Keratinocyte (primary cell): ENCODE measurements around the gene PHKA2. TPM values are rescaled to one million over a fixed set of nuclear protein-coding genes. Genes with fewer than 3 reads are reported as not detected.

Experiments used
- DNase-seq: peaks from one replicate; pipeline ENCODE4 v3.0.0-alpha.2; 2011; ENCODE audit warnings: low read depth, missing footprints, low spot score
- FAIRE-seq: peaks from 2 replicates; lab custom pipeline; 2011; peaks lifted over from hg19 to GRCh38; lab: Jason Lieb, UNC
- H2AFZ ChIP-seq: 2 replicates; pipeline ENCODE4 v1.6.0; 2012; ENCODE audit warnings: low read length, control low read depth, inconsistent platforms; ENCODE audit not compliant: control insufficient read depth
- H3K27ac ChIP-seq: 2 replicates; pipeline ENCODE4 v1.5.1; 2011; ENCODE audit warnings: low read length; ENCODE audit not compliant: control insufficient read depth, insufficient read depth
- H3K27me3 ChIP-seq: 3 replicates; pipeline ENCODE4 v1.6.0; 2011; ENCODE audit warnings: low read length; ENCODE audit not compliant: control insufficient read depth, insufficient read depth; ENCODE audit errors: extremely low read depth
- H3K36me3 ChIP-seq, 2 experiments: 2 replicates in 1 of 2; 3 replicates in 1 of 2; pipeline ENCODE4 v1.5.1; 2011; ENCODE audit warnings: low read length in 2 of 2, mild to moderate bottlenecking in 1 of 2; ENCODE audit not compliant: control insufficient read depth in 2 of 2, insufficient read depth in 2 of 2; ENCODE audit errors: extremely low read depth in 1 of 2
- H3K4me1 ChIP-seq: 3 replicates; pipeline ENCODE4 v1.5.1; 2011; ENCODE audit warnings: low read length; ENCODE audit not compliant: control insufficient read depth, insufficient read depth; ENCODE audit errors: extremely low read depth
- H3K4me2 ChIP-seq: 3 replicates; pipeline ENCODE4 v1.6.0; 2011; ENCODE audit warnings: low read depth, low read length; ENCODE audit not compliant: control insufficient read depth, insufficient read depth; ENCODE audit errors: extremely low read depth
- H3K4me3 ChIP-seq, 3 experiments: fragments of 200-600 bp in 1 of 3; sonication (generic) in 1 of 3; 2 replicates in 2 of 3; 3 replicates in 1 of 3; pipeline ENCODE4 v1.5.1; 2011 to 2016; ENCODE audit warnings: low read length in 3 of 3, mild to moderate bottlenecking in 3 of 3, control low read depth in 2 of 3, inconsistent platforms in 1 of 3, low read depth in 1 of 3, mixed read lengths in 1 of 3, mixed run types in 1 of 3, moderate library complexity in 1 of 3; ENCODE audit not compliant: control insufficient read depth in 2 of 3, insufficient read depth in 2 of 3; ENCODE audit errors: extremely low read depth in 1 of 3
- H3K79me2 ChIP-seq: 2 replicates; pipeline ENCODE4 v1.6.0; 2012; ENCODE audit warnings: low read length; ENCODE audit not compliant: control insufficient read depth, insufficient read depth
- H3K9ac ChIP-seq: 3 replicates; pipeline ENCODE4 v1.6.0; 2011; ENCODE audit warnings: low read length; ENCODE audit not compliant: control insufficient read depth, insufficient read depth; ENCODE audit errors: extremely low read depth
- H3K9me1 ChIP-seq: 3 replicates; pipeline ENCODE4 v1.6.0; 2011; ENCODE audit warnings: low read length; ENCODE audit not compliant: control insufficient read depth, insufficient read depth; ENCODE audit errors: extremely low read depth
- H3K9me3 ChIP-seq: 2 replicates; pipeline ENCODE4 v1.5.1; 2012; ENCODE audit warnings: low read depth, low read length; ENCODE audit not compliant: control insufficient read depth
- H4K20me1 ChIP-seq: 3 replicates; pipeline ENCODE4 v1.6.0; 2011; ENCODE audit warnings: low read length; ENCODE audit not compliant: control insufficient read depth, insufficient read depth; ENCODE audit errors: extremely low read depth
- CTCF ChIP-seq, 3 experiments: IDR thresholded peaks in 1 of 3; conservative IDR thresholded peaks in 1 of 3; optimal IDR thresholded peaks in 1 of 3; 2 replicates in 2 of 3; 3 replicates in 1 of 3; pipeline versions ENCODE3 to v1.5.1; 2011; ENCODE audit warnings: low read length in 3 of 3, mild to moderate bottlenecking in 3 of 3, moderate library complexity in 2 of 3, control low read depth in 1 of 3, inconsistent platforms in 1 of 3; ENCODE audit not compliant: insufficient read depth in 2 of 3; ENCODE audit errors: extremely low read depth in 1 of 3
- EZH2 ChIP-seq: IDR thresholded peaks from one replicate; pipeline ENCODE4 v1.6.1; 2012; ENCODE audit warnings: inconsistent platforms, mild to moderate bottlenecking, low read length, moderate library complexity
- dilution Hi-C: fragments of 300-500 bp; cut with MboI; formaldehyde crosslinking; loops from one replicate; pipeline ENCODE4 v1.7.0; 2020; ENCODE audit warnings: low sequenced_read_pairs; ENCODE audit not compliant: extremely low pct_ligation_motif_present
- polyA plus RNA-seq, 5 experiments: library from polyadenylated mRNA; depleted of rRNA in 3 of 5; stranded (reverse) in 3 of 5; stranded (forward) in 1 of 5; unstranded in 1 of 5; fragments of >200 nt; gene quantifications; 1 replicate in 1 of 5; 2 replicates in 3 of 5; 3 replicates in 1 of 5; pipeline versions ENCODE4 v1.2.1 to v1.2.3, GENCODE V29; 2011 to 2012; ENCODE audit warnings: missing spikeins in 2 of 5, low read depth in 1 of 5, low replicate concordance in 1 of 5

Gene PHKA2
- polyA plus RNA-seq, 1 donor (not counting 4 experiments of a cell fraction or from before 2014, with no cell fraction given) = 14.1 TPM

GRCh38 chrX:18934708-18935107 is 49.2 kb downstream of the PHKA2 start:
- H3K9me3 ChIP-seq = no peaks in the 10 kb centered on the region
- no peak for FAIRE-seq
- dilution Hi-C loops = no loop called here
- TF ChIP-seq EZH2 (no peak), CTCF (optimal IDR thresholded peaks at IDR 0.05 in 1 of 3, IDR thresholded peaks at IDR 0.05 in 1 of 3, conservative IDR thresholded peaks at IDR 0.05 in 1 of 3; ENCODE audit: extremely low read depth in 1 of 3, insufficient read depth in 2 of 3, low read length in 3 of 3) (no peak)
- DNase-seq = no peak
- H3K79me2 ChIP-seq = no peaks in the 10 kb centered on the region
- no peak overlapping the region for H3K4me2 ChIP-seq
- no peaks in the 10 kb centered on the region for H3K27me3 ChIP-seq
- no peaks in the 10 kb centered on the region for H4K20me1 ChIP-seq
- no peak overlapping the region for H3K9ac ChIP-seq
- no peaks in the 10 kb centered on the region for H3K9me1 ChIP-seq
- no peaks in the 10 kb centered on the region for H3K36me3 ChIP-seq
- H3K4me1 ChIP-seq = no peaks in the 10 kb centered on the region
- no peak overlapping the region for H2AFZ ChIP-seq
- H3K27ac ChIP-seq = no peak overlapping the region
- H3K4me3 ChIP-seq = no peak overlapping the region

- Histone ChIP-seq H3K79me2 (no peaks in the 10 kb centered on the region), H3K4me2 (no peak overlapping the region), H3K36me3 (no peaks in the 10 kb centered on the region), H3K9ac (no peak overlapping the region), H4K20me1 (no peaks in the 10 kb centered on the region), H3K27me3 (no peaks in the 10 kb centered on the region), H3K4me1 (no peaks in the 10 kb centered on the region), H3K9me1 (no peaks in the 10 kb centered on the region), H3K27ac (no peak overlapping the region), H3K9me3 (no peaks in the 10 kb centered on the region), H3K4me3 (no peak overlapping the region), H2AFZ (no peak overlapping the region)
- DNase-seq (no peak), FAIRE-seq (no peak)
- dilution Hi-C loops = no loop called here
- TF ChIP-seq EZH2 = no peak
- TF ChIP-seq CTCF (optimal IDR thresholded peaks at IDR 0.05 in 1 of 3, IDR thresholded peaks at IDR 0.05 in 1 of 3, conservative IDR thresholded peaks at IDR 0.05 in 1 of 3; ENCODE audit: extremely low read depth in 1 of 3, insufficient read depth in 2 of 3, low read length in 3 of 3) = no peak
Observed at GRCh38 chrX:18933617-18934016, 50.3 kb downstream of the PHKA2 start.
